ENCODE measurements around the gene SRGAP3.

DNA sequence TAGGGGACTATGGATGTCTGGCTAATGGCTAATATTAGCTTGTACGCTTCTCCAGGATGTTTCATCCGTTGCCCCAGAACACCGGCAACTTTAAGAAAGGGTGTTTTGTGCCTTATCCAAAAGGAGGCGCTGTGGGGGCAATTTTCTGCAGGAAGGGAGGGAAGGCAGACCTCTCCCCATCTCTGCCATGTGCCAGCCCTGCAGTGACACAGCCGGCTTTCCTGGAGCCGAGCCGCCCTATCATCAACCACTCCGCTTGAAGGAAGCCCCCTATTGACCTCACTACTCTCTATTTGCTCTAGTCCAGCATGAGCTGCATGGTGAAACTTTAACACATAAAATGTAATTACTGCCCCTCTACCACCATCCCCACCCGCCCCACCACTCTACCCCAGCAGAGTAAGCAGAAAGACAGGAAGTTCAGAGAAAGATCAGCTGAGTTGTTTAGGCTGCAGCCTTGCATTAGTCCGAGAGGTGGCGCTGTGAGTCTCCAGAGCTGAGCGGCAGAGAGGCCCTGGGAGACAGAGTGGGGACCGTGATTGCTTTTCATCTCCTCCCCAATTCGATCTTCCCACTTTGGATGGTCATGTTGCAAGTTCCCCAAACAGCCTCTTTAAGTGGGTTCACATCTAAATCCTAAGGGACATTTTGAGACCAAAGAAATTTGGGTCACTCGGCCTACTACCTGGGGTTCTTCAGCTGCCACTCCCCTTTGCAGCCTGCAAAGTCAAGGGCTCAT lies 261.6 kb downstream of the SRGAP3 start:
- TF ChIP-seq POLR2A (IDR thresholded peaks at IDR 0.05; ENCODE audit: low read depth, low read length) (no peak), TAF1 (IDR thresholded peaks at IDR 0.05; ENCODE audit: borderline replicate concordance, low read depth, low read length) (no peak)
